ENCODE results near the gene IL20RB.

IL20RB gene

GRCh38 chr3:136949146-136949545, 8.6 kb upstream of the IL20RB start:
- no peaks in the 10 kb centered on the region for H3K27me3 ChIP-seq (ENCODE audit: control insufficient read depth, insufficient read depth, low read length)
- no peaks in the 10 kb centered on the region for H3K4me1 ChIP-seq (ENCODE audit: control insufficient read depth, insufficient read depth, low read length)
- H3K36me3 ChIP-seq (ENCODE audit: control insufficient read depth, insufficient read depth, low read length) = no peaks in the 10 kb centered on the region

GRCh38 chr3:136949708-136950107, 8.1 kb upstream of the IL20RB start:
- H3K4me1 ChIP-seq (ENCODE audit: control insufficient read depth, insufficient read depth, low read length) = no peaks in the 10 kb centered on the region
- no peak overlapping the region for H3K9ac ChIP-seq (ENCODE audit: low read length)
- no peak overlapping the region for H3K4me3 ChIP-seq (ENCODE audit: low read length)
- H3K36me3 ChIP-seq (ENCODE audit: control insufficient read depth, insufficient read depth, low read length) = no peaks in the 10 kb centered on the region
- no peaks in the 10 kb centered on the region for H3K27me3 ChIP-seq (ENCODE audit: control insufficient read depth, insufficient read depth, low read length)
- no peaks in the 10 kb centered on the region for H3K9me3 ChIP-seq (ENCODE audit: control insufficient read depth, low read length)

More at GRCh38 chr3:136949146-136949545, 8.6 kb upstream of the IL20RB start:
- Histone ChIP-seq H3K9me3 (ENCODE audit: control insufficient read depth, low read length) (no peaks in the 10 kb centered on the region), H3K4me3 (ENCODE audit: low read length) (no peak overlapping the region), H3K9ac (ENCODE audit: low read length) (no peak overlapping the region)

GRCh38 chr3:136950623-136951022, 7.2 kb upstream of the IL20RB start:
- Histone ChIP-seq H3K36me3 (ENCODE audit: control insufficient read depth, insufficient read depth, low read length) (no peaks in the 10 kb centered on the region), H3K9ac (ENCODE audit: low read length) (no peak overlapping the region), H3K9me3 (ENCODE audit: control insufficient read depth, low read length) (no peaks in the 10 kb centered on the region), H3K4me1 (ENCODE audit: control insufficient read depth, insufficient read depth, low read length) (peaks cover 9% of the 10 kb centered on the region), H3K27me3 (ENCODE audit: control insufficient read depth, insufficient read depth, low read length) (no peaks in the 10 kb centered on the region), H3K4me3 (ENCODE audit: low read length) (no peak overlapping the region)

GRCh38 chr3:136952292-136952691, 5.5 kb upstream of the IL20RB start:
- Histone ChIP-seq H3K4me3 (ENCODE audit: low read length) (no peak overlapping the region), H3K36me3 (ENCODE audit: control insufficient read depth, insufficient read depth, low read length) (no peaks in the 10 kb centered on the region), H3K9me3 (ENCODE audit: control insufficient read depth, low read length) (no peaks in the 10 kb centered on the region), H3K9ac (ENCODE audit: low read length) (no peak overlapping the region), H3K27me3 (ENCODE audit: control insufficient read depth, insufficient read depth, low read length) (no peaks in the 10 kb centered on the region), H3K4me1 (ENCODE audit: control insufficient read depth, insufficient read depth, low read length) (peaks cover 20% of the 10 kb centered on the region)

GRCh38 chr3:136954251-136954650, 3.5 kb upstream of the IL20RB start:
- Histone ChIP-seq H3K27me3 (ENCODE audit: control insufficient read depth, insufficient read depth, low read length) (no peaks in the 10 kb centered on the region), H3K4me1 (ENCODE audit: control insufficient read depth, insufficient read depth, low read length) (peaks cover 20% of the 10 kb centered on the region), H3K9me3 (ENCODE audit: control insufficient read depth, low read length) (no peaks in the 10 kb centered on the region), H3K36me3 (ENCODE audit: control insufficient read depth, insufficient read depth, low read length) (no peaks in the 10 kb centered on the region), H3K9ac (ENCODE audit: low read length) (no peak overlapping the region), H3K4me3 (ENCODE audit: low read length) (no peak overlapping the region)

GRCh38 chr3:136954980-136955780, 2.6 kb upstream of the IL20RB start:
- H3K36me3 ChIP-seq (ENCODE audit: control insufficient read depth, insufficient read depth, low read length) = no peaks in the 10 kb centered on the region

GRCh38 chr3:136955813-136956212, 2.0 kb upstream of the IL20RB start:
- Histone ChIP-seq H3K4me1 (ENCODE audit: control insufficient read depth, insufficient read depth, low read length) (peaks cover 20% of the 10 kb centered on the region), H3K9me3 (ENCODE audit: control insufficient read depth, low read length) (no peaks in the 10 kb centered on the region), H3K9ac (ENCODE audit: low read length) (no peak overlapping the region), H3K4me3 (ENCODE audit: low read length) (no peak overlapping the region), H3K36me3 (ENCODE audit: control insufficient read depth, insufficient read depth, low read length) (no peaks in the 10 kb centered on the region), H3K27me3 (ENCODE audit: control insufficient read depth, insufficient read depth, low read length) (no peaks in the 10 kb centered on the region)

More at GRCh38 chr3:136954980-136955780, 2.6 kb upstream of the IL20RB start:
- Histone ChIP-seq H3K27me3 (ENCODE audit: control insufficient read depth, insufficient read depth, low read length) (no peaks in the 10 kb centered on the region), H3K9ac (ENCODE audit: low read length) (no peak overlapping the region), H3K4me1 (ENCODE audit: control insufficient read depth, insufficient read depth, low read length) (peaks cover 20% of the 10 kb centered on the region), H3K4me3 (ENCODE audit: low read length) (no peak overlapping the region), H3K9me3 (ENCODE audit: control insufficient read depth, low read length) (no peaks in the 10 kb centered on the region)

- Histone ChIP-seq H3K4me3 (ENCODE audit: low read length) (no peak overlapping the region), H3K9ac (ENCODE audit: low read length) (no peak overlapping the region), H3K4me1 (ENCODE audit: control insufficient read depth, insufficient read depth, low read length) (peaks cover 20% of the 10 kb centered on the region), H3K9me3 (ENCODE audit: control insufficient read depth, low read length) (no peaks in the 10 kb centered on the region), H3K36me3 (ENCODE audit: control insufficient read depth, insufficient read depth, low read length) (no peaks in the 10 kb centered on the region), H3K27me3 (ENCODE audit: control insufficient read depth, insufficient read depth, low read length) (no peaks in the 10 kb centered on the region)
These were observed 812 bp upstream of the IL20RB start for GRCh38 chr3:136956971-136957370.

GRCh38 chr3:136958939-136959338, 1.2 kb downstream of the IL20RB start:
- no peaks in the 10 kb centered on the region for H3K9me3 ChIP-seq (ENCODE audit: control insufficient read depth, low read length)
- H3K27me3 ChIP-seq (ENCODE audit: control insufficient read depth, insufficient read depth, low read length) = no peaks in the 10 kb centered on the region
- no peaks in the 10 kb centered on the region for H3K36me3 ChIP-seq (ENCODE audit: control insufficient read depth, insufficient read depth, low read length)
- H3K4me3 ChIP-seq (ENCODE audit: low read length) = no peak overlapping the region
- H3K9ac ChIP-seq (ENCODE audit: low read length) = no peak overlapping the region
- H3K4me1 ChIP-seq (ENCODE audit: control insufficient read depth, insufficient read depth, low read length) = peaks cover 20% of the 10 kb centered on the region

- Histone ChIP-seq H3K4me3 (ENCODE audit: low read length) (no peak overlapping the region), H3K27me3 (ENCODE audit: control insufficient read depth, insufficient read depth, low read length) (no peaks in the 10 kb centered on the region)
These were observed 1.8 kb downstream of the IL20RB start for GRCh38 chr3:136959599-136959998.

GRCh38 chr3:136960838-136961836, 3.4 kb downstream of the IL20RB start:
- Histone ChIP-seq H3K27me3 (ENCODE audit: control insufficient read depth, insufficient read depth, low read length) (no peaks in the 10 kb centered on the region), H3K4me1 (ENCODE audit: control insufficient read depth, insufficient read depth, low read length) (peaks cover 7% of the 10 kb centered on the region), H3K36me3 (ENCODE audit: control insufficient read depth, insufficient read depth, low read length) (no peaks in the 10 kb centered on the region), H3K9me3 (ENCODE audit: control insufficient read depth, low read length) (no peaks in the 10 kb centered on the region), H3K9ac (ENCODE audit: low read length) (no peak overlapping the region), H3K4me3 (ENCODE audit: low read length) (no peak overlapping the region)

More at GRCh38 chr3:136959599-136959998, 1.8 kb downstream of the IL20RB start:
- Histone ChIP-seq H3K4me1 (ENCODE audit: control insufficient read depth, insufficient read depth, low read length) (peaks cover 20% of the 10 kb centered on the region), H3K9me3 (ENCODE audit: control insufficient read depth, low read length) (no peaks in the 10 kb centered on the region), H3K36me3 (ENCODE audit: control insufficient read depth, insufficient read depth, low read length) (no peaks in the 10 kb centered on the region), H3K9ac (ENCODE audit: low read length) (no peak overlapping the region)

- Histone ChIP-seq H3K9me3 (ENCODE audit: control insufficient read depth, low read length) (no peaks in the 10 kb centered on the region), H3K9ac (ENCODE audit: low read length) (no peak overlapping the region), H3K36me3 (ENCODE audit: control insufficient read depth, insufficient read depth, low read length) (no peaks in the 10 kb centered on the region), H3K27me3 (ENCODE audit: control insufficient read depth, insufficient read depth, low read length) (no peaks in the 10 kb centered on the region), H3K4me3 (ENCODE audit: low read length) (no peak overlapping the region), H3K4me1 (ENCODE audit: control insufficient read depth, insufficient read depth, low read length) (no peaks in the 10 kb centered on the region)
These were observed 5.1 kb downstream of the IL20RB start for GRCh38 chr3:136962927-136963326.
